GM19023 (cell line): ENCODE measurements around the gene ZNG1B.
"Not testable (repeated sequence)": the region's sequence is repeated elsewhere in the genome, so short reads cannot be mapped to it uniquely, and the experiment has no call there.

Source experiments
- ATAC-seq: cut with Tn5 transposase; IDR thresholded peaks from one replicate; pipeline ENCODE4 v1.9.1; 2021; ENCODE audit warnings: mild to moderate bottlenecking, moderate library complexity; ENCODE audit not compliant: unreplicated experiment

ZNG1B gene

DNA sequence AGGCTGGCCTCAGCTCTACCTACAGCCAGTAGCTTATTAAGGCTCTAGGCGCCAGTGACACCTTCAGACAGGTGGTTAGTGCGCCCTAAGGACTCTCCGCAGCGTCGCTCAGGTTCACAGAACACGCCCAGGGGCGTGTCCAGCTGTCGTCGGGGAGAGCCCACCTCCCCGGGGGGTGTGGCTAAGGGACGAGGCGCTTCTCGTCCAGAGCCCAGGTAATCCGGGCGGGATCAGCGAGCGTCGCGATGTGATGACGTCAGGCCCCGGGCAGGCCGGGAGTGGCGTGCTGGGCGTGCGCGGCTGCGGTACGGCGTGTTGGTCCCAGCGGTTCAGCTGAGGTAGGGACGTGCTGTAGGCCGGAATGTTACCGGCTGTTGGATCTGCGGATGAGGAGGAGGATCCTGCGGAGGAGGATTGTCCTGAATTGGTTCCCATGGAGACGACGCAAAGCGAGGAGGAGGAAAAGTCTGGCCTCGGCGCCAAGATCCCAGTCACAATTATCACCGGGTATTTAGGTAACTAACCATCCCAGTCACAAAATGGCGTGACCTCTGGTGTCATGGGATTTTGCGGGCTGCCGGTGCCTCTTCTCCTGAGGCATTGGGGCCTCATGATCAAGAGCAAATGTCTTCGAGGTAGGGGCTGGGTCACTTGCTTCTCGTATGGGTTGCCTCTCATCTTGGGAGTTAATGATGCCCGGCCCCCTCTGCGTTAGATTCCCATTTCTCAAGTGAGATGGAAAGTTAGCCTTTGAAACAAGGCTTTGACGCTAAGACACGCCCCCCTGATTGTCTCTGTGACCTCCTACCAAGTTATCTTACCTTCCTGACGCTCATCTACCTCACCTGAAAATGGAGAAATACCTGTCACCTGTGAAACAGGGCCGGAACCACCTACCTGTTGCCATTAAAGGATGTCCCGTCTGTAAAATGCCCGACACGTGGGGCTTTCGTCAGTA is at the start of gene ZNG1B:
Gene ZNG1B, plus strand, starts transcription at position 184 of the 958 bp plus-strand sequence. Its CDS starts 178 bp downstream, at position 362.
- ATAC-seq, result not testable (repeated sequence)

DNA sequence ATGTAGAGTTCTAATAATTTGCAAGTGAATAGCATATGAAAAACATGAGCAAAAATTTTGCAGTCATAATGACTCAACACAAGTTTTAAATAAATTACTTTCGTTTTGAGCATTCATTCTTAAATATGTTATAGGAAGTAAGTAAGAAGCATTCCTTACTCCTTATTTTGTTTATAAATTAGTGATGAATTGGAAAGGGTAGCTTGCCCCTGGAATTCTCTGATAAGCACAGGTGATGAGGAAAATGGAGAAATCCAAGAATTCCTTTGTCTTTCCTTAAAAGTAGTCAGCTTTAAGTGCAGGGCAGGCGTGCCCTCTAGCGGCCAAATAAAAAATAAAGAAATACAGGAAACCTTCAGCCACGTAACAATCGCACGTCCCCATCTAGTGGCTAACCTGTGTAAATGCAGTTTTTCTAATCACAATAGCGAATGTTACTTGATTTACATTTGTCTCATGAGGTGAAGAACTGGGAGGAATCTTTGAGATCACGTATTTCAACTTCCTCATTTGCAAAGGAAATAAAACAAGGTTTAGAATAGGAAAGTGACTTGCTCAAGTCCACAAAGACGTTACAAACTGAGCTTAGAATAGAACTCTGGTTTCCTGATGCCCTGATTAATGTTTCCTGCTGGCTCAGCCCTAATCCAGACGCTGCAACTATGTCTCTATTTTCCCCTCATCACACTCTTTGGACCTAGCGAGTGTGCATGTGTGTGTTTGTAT is 47.2 kb upstream of the ZNG1B start:
- ATAC-seq, result peak; percentile 82

DNA sequence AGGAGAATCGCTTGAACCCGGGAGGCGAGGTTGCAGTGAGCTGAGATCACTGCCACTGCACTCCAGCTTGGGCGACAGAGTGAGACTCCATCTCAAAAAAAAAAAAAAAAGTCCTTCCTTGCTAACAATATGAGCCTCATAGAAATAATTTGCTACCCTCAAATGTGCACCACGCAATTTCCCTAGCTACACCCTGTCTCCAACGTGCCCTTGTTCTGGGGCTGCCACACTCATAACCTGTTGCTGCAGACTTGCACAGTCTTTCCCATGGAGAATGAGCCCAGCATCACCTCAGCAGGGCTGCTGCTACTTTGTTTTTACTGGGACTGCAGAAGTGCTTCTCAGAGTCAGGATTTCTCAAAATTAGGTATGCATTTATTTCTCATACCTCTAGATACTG is 46.4 kb upstream of the ZNG1B start:
- ATAC-seq, result no peak

DNA sequence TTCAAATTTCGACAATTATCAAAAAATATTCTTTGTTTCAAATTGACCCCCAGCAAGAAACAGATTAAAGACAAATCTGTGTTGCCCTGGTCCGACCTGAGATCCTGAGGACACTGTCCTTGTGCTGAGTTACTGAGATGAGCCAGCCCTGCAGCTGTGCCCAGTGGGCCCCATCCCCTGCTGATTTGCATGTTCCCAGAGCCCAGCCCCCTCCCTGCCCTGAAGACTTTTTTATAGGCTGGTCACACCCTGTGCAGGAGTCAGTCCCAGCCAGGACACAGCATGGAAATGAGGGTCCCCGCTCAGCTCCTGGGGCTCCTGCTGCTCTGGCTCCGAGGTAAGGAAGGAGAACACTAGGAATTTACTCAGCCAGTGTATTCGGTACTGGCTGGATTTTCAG is 31.4 kb upstream of the ZNG1B start:
- ATAC-seq, result no peak

DNA sequence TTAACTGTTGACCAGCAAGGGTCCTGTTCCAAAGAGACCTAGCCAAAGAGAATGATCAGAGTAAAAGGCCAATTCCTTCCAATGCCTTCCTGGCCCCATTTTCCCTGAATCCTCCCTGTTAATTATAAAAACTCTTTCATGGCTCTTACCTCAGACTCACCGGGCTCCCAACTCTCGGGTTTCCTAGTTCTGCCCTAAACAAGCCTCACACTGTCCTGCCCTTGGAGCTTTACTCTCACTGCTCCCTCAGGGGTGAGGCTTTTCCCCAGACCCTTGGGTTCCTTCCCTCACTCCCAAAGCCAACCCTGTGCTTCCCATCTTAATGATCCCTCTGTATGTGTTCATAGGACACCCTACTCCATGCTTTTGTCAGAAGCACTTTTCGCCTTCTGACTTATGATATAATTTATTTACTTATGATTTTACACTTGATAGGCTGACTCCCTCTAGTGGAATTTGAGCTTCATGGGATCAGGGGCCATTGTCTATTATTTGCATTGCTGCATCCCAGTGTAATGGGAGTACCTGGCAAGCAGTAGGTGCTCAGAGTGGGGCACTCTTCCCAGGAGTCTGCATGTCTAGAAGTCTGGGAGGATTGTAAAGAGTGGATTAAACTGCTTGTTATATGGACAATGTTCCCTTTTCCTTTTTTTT is 29.9 kb upstream of the ZNG1B start:
- ATAC-seq, result no peak

DNA sequence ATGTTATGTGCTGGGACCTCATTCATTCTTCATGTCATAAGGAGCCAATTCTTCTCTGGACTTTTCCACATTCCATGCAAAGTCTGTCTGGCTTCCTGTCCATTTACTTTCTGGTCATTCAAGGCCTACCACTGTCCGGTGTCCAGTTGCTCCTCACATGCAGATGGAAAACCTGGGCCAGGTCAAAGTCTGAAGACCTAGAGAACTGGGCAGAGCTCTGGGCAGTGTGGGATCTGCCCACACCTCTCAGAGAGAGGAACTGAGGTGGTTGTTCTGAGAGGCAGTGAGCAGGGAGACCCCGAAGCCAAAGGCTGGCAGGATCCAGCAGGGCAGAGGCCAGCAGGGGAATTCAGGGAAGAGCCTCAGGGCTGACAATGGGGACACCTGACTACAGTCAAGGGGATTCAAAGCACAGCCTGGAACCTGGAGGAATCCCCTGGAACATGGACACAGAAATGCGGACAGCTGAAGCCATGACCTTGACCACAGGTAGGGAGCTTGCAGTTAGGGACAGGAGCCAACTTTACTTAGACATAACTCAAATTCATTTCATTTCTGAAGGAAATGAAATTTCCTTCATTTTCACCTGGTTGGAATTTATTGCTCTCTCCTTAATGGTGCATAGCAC is 25.7 kb upstream of the ZNG1B start:
- ATAC-seq, result not testable (repeated sequence)

DNA sequence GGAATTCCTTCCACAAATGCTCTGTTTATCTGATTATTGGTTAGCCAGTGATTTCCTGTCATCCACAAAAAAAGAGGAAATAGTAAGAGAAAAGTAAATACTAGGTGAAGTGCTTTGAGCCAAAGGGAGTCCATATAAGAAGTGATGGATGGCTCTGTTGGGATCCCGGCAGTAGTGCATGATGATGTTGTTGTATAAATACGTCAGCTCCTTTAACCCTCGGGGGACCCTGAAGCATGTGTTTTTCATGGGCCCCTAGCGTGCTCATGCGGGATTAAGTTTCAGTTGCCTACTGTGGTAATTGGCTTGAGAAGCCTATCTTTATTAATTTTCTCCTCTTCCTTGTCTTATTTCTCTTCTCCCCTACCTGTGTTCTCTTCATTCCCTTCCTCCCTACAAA is 24.7 kb upstream of the ZNG1B start:
- not testable (repeated sequence) for ATAC-seq

DNA sequence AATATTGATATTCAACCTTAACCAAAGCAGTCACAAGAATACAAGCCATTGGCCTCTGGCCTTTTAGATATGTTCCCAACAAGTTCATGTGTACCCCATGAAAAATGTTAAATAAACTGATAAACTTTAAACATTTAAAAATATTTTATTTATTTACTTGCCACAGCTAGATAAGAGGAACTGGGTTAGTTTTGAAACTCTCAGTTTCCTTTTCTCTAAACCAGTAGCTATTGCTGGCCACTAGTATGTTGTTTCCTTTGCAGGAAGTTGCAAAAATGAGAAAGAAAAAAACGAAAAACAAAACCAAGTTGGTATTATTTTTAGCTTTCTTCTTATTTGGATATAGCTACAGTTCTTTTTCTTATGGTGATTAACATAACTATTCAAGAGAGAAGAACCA is 5.7 kb upstream of the ZNG1B start:
- ATAC-seq, result not testable (repeated sequence)

DNA sequence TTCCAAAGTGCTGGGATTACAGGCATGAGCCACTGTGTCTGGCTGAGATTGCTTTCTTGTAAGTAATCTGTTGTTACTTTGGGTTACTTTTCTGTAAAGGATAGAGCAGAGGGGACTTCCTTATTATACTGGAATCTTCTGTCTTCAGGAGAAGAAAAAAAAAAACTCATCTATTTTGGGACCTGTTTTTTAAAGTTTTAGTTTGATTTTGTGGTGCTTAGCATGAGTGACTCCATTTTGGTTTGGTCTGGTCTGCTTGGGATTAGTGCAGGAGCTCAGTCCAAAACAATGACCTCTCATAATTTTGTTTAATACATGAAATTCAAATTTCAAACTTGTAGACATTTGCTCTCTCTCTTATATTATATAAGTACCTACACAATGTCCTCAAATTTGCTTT is 4.0 kb upstream of the ZNG1B start:
- not testable (repeated sequence) for ATAC-seq

DNA sequence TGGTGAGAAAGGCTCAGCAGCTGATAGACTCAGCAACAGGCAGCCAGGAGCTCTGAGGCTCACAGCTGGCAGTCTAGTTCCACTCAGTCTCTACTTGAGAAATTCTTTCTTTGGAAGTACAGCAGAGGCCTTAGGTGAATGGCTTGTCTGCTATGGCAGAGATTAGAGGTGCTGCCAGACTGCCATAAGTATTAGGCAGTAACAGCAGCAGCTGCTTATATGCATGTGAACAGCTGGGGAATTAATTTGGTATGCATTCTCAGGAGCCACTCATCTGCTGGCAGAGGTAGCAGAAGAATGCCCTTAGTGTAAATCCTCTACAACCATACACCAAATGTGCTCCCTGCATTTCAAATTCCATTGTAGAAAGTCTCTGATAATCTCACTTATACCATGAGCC is 28.3 kb downstream of the ZNG1B start:
- ATAC-seq, result not testable (repeated sequence)

DNA sequence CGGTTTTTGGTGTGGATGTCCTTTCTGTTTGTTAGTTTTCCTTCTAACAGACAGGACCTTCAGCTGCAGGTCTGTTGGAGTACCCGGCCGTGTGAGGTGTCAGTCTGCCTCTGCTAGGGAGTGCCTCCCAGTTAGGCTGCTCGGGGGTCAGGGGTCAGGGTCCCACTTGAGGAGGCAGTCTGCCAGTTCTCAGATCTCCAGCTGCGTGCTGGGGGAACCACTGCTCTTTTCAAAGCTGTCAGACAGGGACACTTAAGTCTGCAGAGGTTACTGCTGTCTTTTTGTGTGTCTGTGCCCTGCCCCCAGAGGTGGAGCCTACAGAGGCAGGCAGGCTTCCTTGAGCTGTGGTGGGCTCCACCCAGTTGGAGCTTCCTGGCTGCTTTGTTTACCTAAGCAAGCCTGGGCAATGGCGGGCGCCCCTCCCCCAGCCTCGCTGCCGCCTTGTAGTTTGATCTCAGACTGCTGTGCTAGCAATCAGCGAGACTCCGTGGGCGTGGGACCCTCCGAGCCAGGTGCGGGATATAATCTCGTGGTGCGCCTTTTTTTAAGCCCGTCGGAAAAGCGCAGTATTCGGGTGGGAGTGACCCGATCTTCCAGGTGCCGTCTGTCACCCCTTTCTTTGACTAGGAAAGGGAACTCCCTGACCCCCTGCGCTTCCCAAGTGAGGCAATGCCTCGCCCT is 39.3 kb downstream of the ZNG1B start:
- not testable (repeated sequence) for ATAC-seq

DNA sequence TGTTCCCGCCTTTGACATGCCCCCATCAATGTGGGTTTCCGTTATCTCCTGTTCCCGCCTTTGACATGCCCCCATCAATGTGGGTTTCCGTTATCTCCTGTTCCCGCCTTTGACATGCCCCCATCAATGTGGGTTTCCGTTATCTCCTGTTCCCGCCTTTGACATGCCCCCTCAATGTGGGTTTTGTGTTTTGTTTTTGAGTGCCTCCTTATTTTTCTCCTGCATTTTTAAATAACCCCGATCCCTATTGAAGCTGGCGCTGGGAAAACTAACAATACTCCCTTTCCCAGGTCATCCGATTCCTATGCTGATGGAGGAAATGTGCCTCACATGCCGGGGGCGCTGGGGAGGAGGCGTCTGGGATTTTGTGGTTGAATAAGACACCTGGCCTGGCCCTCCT is 59.0 kb downstream of the ZNG1B start:
- not testable (repeated sequence) for ATAC-seq

DNA sequence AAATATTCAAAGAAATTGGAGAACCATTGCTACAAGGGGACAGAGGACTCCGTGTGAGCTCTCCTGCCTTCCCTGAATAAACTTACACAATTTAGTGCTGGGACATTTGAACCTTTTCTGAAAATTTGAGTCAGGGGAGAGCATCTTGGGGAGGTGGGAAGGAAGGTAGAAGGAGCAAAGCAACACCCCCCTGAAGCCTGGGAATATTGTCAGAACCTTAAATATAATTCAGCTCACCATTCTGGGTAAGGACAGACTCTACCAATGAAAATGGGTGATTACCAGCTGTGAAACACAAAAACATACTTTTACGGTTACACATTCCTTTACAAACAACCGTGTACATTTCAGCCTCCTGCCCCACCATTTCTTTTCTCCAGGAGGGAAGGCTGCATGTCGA is 60.9 kb downstream of the ZNG1B start, which contains the start of gene FOXD4L1:
Gene FOXD4L1, plus strand, starts transcription at position 301 of the 400 bp plus-strand sequence. CDS start 592 bp downstream, outside the sequence.
- not testable (repeated sequence) for ATAC-seq

DNA sequence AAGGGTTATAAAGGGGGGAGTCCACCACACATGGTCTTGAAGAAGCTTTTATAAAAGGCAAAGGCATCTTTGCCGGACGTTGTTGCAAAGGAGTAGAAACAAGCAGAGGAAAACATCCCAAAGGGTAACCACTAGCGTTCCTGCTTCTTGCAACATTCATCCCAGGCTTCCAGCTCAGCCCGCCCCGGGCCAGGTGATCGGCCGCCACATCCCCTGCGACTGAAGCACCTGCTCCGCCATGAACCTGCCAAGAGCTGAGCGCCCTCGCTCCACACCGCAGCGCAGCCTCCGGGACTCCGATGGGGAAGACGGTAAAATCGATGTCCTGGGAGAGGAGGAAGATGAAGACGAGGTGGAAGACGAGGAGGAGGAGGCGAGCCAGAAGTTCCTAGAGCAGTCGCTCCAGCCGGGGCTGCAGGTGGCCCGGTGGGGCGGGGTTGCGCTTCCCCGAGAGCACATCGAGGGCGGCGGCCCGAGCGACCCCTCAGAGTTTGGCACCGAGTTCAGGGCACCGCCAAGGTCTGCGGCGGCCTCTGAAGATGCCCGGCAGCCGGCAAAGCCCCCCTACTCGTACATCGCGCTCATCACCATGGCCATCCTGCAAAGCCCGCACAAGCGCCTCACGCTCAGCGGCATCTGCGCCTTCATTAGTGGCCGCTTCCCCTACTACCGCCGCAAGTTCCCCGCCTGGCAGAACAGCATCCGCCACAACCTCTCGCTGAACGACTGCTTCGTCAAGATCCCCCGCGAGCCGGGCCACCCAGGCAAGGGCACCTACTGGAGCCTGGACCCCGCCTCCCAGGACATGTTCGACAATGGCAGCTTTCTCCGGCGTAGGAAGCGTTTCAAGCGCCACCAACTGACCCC is 61.8 kb downstream of the ZNG1B start:
- ATAC-seq, result not testable (repeated sequence)

DNA sequence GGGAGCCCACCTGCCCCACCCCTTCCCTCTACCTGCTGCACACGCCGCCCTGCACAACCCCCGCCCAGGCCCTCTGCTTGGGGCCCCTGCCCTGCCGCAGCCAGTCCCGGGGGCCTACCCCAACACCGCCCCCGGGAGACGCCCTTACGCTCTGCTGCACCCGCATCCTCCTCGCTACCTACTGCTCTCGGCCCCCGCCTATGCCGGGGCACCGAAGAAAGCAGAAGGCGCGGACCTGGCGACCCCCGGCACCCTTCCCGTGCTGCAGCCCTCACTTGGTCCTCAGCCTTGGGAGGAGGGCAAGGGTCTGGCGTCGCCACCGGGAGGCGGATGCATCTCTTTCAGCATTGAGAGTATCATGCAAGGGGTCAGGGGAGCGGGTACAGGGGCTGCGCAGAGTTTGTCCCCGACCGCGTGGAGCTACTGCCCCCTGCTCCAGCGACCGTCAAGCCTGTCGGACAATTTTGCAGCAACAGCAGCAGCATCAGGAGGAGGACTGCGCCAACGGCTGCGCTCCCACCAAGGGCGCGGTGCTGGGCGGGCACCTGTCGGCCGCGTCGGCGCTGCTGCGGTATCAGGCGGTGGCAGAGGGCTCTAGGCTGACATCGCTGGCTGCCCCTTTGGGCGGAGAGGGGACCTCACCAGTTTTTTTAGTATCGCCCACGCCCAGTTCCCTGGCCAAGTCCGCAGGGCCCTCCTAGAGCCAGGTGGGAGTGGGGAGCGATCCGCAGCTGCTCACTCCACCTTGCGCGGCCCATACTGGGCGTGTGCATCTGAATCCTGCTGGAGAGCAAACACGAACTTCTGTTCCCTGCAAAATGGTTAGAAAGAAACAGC is 62.6 kb downstream of the ZNG1B start:
- not testable (repeated sequence) for ATAC-seq

DNA sequence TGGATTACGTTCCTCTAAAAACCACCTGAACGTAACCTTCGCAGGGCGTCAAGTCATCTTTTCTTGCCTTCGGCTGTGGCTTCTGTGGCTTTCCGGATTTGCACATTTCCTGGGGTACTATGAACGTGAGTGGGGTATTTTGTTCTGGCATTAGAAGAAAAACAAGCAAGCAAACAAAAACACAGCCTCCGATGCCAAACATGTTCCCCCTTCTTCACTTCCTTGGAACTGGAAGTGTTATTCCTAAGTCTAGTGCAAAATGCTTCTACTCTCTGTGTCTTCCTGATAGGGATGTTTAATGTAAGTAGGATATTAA is 63.2 kb downstream of the ZNG1B start:
- ATAC-seq, result not testable (repeated sequence)

DNA sequence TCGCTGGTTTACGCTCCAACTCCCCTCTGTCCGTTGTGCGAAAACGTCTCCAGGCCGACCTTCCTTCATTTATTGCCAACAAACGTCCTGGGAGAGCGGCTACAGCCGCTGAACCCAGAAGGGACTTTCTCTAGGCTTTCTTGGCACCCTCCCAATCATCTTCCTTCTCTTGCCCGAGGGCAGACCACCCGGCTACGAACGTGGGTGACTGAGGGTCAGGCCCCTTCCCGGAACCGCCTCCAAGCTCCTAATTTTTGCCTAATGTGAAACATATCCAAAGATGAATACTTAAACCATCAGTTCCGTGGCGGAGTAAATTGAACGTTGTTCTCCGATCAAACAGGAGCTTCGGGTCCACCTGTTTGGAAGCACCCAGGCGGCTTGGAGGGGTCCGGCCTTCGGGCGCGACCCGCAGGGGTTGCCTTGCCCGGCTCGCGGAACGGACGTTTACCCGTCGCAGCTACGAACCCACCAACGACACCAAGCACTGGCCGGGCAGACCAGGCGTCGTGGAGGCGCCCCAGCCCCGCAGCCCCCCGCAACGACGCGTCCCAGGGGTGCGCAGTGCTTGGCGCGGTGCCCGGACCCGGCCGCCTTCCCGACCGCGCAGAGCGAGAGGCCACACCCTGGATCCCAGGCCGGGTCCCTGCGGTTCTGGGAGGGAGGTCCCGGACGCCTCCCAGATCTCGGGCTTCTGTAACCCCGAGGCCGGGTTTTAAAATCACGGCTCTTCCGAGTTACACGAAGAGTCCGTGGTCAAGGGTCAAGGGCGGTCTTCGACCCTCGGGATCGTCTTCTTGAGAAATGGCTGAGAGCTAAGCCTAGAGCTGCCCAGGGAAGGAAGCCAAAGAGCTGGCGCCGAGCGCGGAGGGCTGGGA is 65.0 kb downstream of the ZNG1B start:
- ATAC-seq, result peak; percentile 37
